Measurements from ENCODE around the gene HYAL2.

Gene HYAL2

GRCh38 chr3:50293079-50293801 is 29.3 kb downstream of the HYAL2 start:
- Histone ChIP-seq H3K9me3 (ENCODE audit: control insufficient read depth, low read length) (no peaks in the 10 kb centered on the region), H3K36me3 (ENCODE audit: control insufficient read depth, insufficient read depth, low read length) (no peaks in the 10 kb centered on the region), H3K27me3 (ENCODE audit: control insufficient read depth, insufficient read depth, low read length) (no peaks in the 10 kb centered on the region), H3K4me2 (ENCODE audit: low read length) (peak overlapping the region; percentile 98), H3K4me1 (peaks cover 10% of the 10 kb centered on the region), H3K9ac (no peak overlapping the region), H3K27ac (peak overlapping the region; percentile 45), H3K4me3 (ENCODE audit: low read depth, low read length) (no peak overlapping the region), H2AFZ (peak overlapping the region; percentile 86), H3K79me2 (peaks cover 5% of the 10 kb centered on the region)
- TF ChIP-seq CTCF (IDR thresholded peaks at IDR 0.05): no peak

- Histone ChIP-seq H3K9ac (peak within 1 kb of the TSS; percentile 64), H3K79me2 (peaks cover 5% of the 10 kb centered on the region), H3K4me2 (ENCODE audit: low read length) (peak within 1 kb of the TSS; percentile 98), H3K36me3 (ENCODE audit: control insufficient read depth, insufficient read depth, low read length) (no peaks in the 10 kb centered on the region), H2AFZ (peak within 1 kb of the TSS; percentile 86), H3K27ac (peak within 1 kb of the TSS; percentile 45), H3K4me1 (peaks cover 7% of the 10 kb centered on the region), H3K4me3 (ENCODE audit: low read depth, low read length) (peak within 1 kb of the TSS; percentile 91), H3K27me3 (ENCODE audit: control insufficient read depth, insufficient read depth, low read length) (no peaks in the 10 kb centered on the region), H3K9me3 (ENCODE audit: control insufficient read depth, low read length) (no peaks in the 10 kb centered on the region)
- peak; percentile 5 for TF ChIP-seq CTCF (IDR thresholded peaks at IDR 0.05)
Measured at GRCh38 chr3:50292159-50293078, 30.1 kb downstream of the HYAL2 start, which contains the start of gene IFRD2. Gene IFRD2 (minus strand): TSS chr3:50292429. CDS start chr3:50292274, 155 bp downstream.

DNA sequence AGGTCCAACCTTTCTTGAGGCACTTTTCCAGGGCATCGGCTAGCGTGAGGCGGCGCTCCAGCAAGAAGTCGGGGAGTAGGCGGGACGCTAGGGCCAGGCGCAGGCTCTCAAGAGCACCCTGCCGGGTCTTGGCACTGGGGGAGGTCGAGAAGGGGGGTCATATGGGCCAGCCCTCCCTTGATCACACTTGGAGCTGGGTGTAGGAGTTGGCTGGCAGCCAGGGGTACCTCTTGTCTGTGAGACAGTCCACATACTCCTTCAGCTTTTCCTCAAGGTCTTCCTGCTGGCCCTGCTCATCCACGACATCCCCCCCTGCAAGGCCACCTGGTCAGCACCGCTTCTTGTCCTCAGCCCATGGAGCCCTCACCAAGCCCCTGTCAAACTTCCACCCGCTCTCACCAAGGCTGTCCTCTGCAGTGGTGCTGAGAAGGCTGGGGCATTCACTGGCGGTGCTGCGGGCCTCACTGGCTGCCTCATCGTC is 32.3 kb downstream of the HYAL2 start:
- Histone ChIP-seq H2AFZ (no peak overlapping the region), H3K4me1 (peaks cover 7% of the 10 kb centered on the region), H3K9me3 (ENCODE audit: control insufficient read depth, low read length) (no peaks in the 10 kb centered on the region), H3K36me3 (ENCODE audit: control insufficient read depth, insufficient read depth, low read length) (no peaks in the 10 kb centered on the region), H3K4me2 (ENCODE audit: low read length) (no peak overlapping the region), H3K79me2 (peaks cover 5% of the 10 kb centered on the region), H3K4me3 (ENCODE audit: low read depth, low read length) (no peak overlapping the region), H3K27me3 (ENCODE audit: control insufficient read depth, insufficient read depth, low read length) (no peaks in the 10 kb centered on the region), H3K9ac (no peak overlapping the region), H3K27ac (no peak overlapping the region)
- TF ChIP-seq CTCF (IDR thresholded peaks at IDR 0.05): no peak

DNA sequence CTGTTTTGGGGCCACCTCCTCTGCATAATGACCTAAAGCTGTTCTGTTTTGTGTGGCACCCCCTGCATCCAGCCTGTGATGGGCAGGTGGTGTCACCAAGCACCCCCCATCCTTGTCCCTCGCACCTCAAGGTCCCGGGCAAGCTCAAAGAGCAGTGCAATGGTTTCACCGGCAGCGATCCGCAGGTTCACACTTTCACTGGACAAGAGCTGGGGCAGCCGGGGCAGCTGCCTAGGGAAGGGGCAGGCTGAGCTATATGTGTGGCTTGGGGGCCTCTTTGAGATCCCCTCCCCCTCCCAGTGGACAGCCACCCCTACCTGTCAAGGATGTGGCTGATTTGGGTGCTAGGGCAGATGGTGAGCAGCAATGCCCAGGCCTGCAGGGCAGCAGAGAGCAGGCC is 33.4 kb downstream of the HYAL2 start:
- Histone ChIP-seq H3K9ac (no peak overlapping the region), H3K79me2 (peaks cover 5% of the 10 kb centered on the region), H3K4me3 (ENCODE audit: low read depth, low read length) (no peak overlapping the region), H2AFZ (no peak overlapping the region), H3K27me3 (ENCODE audit: control insufficient read depth, insufficient read depth, low read length) (no peaks in the 10 kb centered on the region), H3K36me3 (ENCODE audit: control insufficient read depth, insufficient read depth, low read length) (no peaks in the 10 kb centered on the region), H3K9me3 (ENCODE audit: control insufficient read depth, low read length) (no peaks in the 10 kb centered on the region), H3K4me2 (ENCODE audit: low read length) (no peak overlapping the region), H3K4me1 (peaks cover 7% of the 10 kb centered on the region), H3K27ac (no peak overlapping the region)
- TF ChIP-seq CTCF (IDR thresholded peaks at IDR 0.05): no peak

Data from parathyroid adenoma (tissue), 2 donors.